Osteocyte (in vitro differentiated cells): ENCODE data around the gene ZNF469. TPM values are rescaled to one million over a fixed set of nuclear protein-coding genes. Genes with fewer than 3 reads are reported as not detected.

Experiments used
- DNase-seq: peaks from one replicate; pipeline ENCODE4 v3.0.0; 2021; ENCODE audit warnings: mixed read lengths; ENCODE audit not compliant: unreplicated experiment; ENCODE audit errors: extremely low spot score
- H3K27ac Mint-ChIP-seq: one replicate; pipeline ENCODE4 v1.8.0; 2021; ENCODE audit warnings: mild to moderate bottlenecking, mixed read lengths; ENCODE audit not compliant: unreplicated experiment
- H3K27me3 Mint-ChIP-seq: one replicate; pipeline ENCODE4 v1.8.0; 2021; ENCODE audit warnings: mixed read lengths; ENCODE audit not compliant: unreplicated experiment
- H3K36me3 Mint-ChIP-seq: one replicate; pipeline ENCODE4 v1.8.0; 2021; ENCODE audit warnings: mixed read lengths; ENCODE audit not compliant: unreplicated experiment
- H3K4me1 Mint-ChIP-seq: one replicate; pipeline ENCODE4 v1.8.0; 2021; ENCODE audit warnings: mixed read lengths; ENCODE audit not compliant: unreplicated experiment
- H3K4me3 Mint-ChIP-seq: one replicate; pipeline ENCODE4 v1.8.0; 2021; ENCODE audit warnings: mild to moderate bottlenecking, moderate library complexity, mixed read lengths; ENCODE audit not compliant: unreplicated experiment
- H3K9me3 Mint-ChIP-seq: one replicate; pipeline ENCODE4 v1.8.0; 2021; ENCODE audit warnings: mixed read lengths; ENCODE audit not compliant: unreplicated experiment
- total RNA-seq: library from RNA; stranded (reverse); gene quantifications from 2 replicates; pipeline ENCODE4 v1.2.1, GENCODE V29; 2021
- TF ChIP-seq, protein P1 (sequence below): fragments of 200-600 bp; sonication (generic); IDR thresholded peaks from 2 replicates; pipeline ENCODE4 v1.5.0; 2021; ENCODE audit warnings: antibody characterized with exemption, mild to moderate bottlenecking, moderate library complexity

Gene ZNF469
- total RNA-seq, 1 donor from 2014 or later: 4.1 TPM

DNA sequence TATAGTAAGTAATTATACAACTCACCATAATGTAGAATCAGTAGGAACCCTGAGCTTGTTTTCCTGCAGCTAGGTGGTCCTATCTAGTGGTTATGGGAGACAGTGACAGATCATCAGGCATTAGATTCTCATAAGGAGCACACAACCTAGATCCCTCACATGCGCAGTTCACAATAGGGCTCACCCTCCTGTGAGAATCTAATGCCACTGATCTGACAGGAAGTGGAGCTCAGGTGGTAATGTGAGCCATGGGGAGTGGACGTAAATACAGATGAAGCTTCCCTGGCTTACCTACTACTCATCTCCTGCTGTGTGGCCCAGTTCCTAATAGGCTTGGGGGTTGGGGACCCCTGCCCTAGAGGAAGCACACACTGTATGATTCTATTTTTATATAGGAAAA lies 21.8 kb upstream of the ZNF469 start:
- H3K36me3 Mint-ChIP-seq: peaks cover 4% of the 10 kb centered on the region
- TF ChIP-seq, protein P1, sequence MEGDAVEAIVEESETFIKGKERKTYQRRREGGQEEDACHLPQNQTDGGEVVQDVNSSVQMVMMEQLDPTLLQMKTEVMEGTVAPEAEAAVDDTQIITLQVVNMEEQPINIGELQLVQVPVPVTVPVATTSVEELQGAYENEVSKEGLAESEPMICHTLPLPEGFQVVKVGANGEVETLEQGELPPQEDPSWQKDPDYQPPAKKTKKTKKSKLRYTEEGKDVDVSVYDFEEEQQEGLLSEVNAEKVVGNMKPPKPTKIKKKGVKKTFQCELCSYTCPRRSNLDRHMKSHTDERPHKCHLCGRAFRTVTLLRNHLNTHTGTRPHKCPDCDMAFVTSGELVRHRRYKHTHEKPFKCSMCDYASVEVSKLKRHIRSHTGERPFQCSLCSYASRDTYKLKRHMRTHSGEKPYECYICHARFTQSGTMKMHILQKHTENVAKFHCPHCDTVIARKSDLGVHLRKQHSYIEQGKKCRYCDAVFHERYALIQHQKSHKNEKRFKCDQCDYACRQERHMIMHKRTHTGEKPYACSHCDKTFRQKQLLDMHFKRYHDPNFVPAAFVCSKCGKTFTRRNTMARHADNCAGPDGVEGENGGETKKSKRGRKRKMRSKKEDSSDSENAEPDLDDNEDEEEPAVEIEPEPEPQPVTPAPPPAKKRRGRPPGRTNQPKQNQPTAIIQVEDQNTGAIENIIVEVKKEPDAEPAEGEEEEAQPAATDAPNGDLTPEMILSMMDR: no peak
- H3K4me3 Mint-ChIP-seq: no peak overlapping the region
- peaks cover 41% of the 10 kb centered on the region for H3K27me3 Mint-ChIP-seq
- DNase-seq: no peak
- no peak overlapping the region for H3K27ac Mint-ChIP-seq
- peaks cover 6% of the 10 kb centered on the region for H3K4me1 Mint-ChIP-seq
- peaks cover 16% of the 10 kb centered on the region for H3K9me3 Mint-ChIP-seq

DNA sequence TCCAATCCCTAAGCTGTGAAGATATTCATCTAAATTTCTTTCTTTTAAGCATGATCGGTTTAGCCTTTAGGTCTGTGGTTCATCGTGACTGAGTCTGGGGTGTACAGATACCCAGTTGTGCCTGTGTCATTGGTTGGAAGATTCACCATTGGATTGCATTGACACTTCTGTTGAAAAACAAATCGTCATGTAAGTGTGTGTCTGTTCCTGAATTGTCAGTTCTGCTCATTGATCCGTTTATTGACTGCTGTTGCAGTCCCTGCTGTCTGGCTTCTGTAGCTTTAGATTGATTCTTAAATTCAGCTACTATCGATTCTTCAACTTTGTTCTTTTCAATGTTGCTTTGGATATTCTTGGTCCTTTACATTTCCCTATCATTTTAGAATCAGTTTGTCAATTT lies 21.0 kb upstream of the ZNF469 start:
- Mint-ChIP-seq H3K27me3 (peaks cover 41% of the 10 kb centered on the region), H3K36me3 (peaks cover 4% of the 10 kb centered on the region), H3K27ac (no peak overlapping the region), H3K9me3 (peaks cover 16% of the 10 kb centered on the region), H3K4me1 (peaks cover 6% of the 10 kb centered on the region), H3K4me3 (no peak overlapping the region)
- TF ChIP-seq, protein P1: no peak
- no peak for DNase-seq

DNA sequence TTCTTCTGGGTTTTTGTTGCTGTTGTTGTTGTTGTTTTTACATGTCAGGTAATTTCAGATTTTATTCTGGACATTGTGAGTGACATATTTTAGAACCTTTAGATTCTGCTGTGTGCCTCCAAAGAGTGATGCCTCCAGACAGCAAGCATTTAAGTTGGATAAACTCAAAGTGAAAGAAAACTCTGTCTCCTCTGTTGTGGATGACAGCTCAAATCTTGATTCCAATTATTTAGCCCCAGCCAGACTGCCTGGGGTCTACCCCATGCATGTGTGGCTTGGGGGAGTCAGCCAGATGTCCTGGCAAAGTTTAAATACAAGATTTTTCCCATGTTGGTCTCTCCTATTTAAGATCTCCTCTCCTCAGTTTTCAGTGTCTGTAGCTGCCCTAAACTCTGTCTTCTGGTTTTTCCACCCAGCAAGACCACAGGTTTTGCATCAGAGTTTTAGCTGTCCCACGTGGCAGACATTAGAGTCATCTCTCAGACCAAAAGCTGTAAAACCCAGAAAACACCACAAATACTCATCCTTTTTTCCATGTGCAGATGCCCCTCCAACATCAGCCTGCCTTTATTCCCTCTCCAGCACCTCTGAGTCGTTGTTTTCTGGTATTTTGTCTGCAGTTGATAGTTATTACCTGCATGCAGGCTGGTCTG lies 19.4 kb upstream of the ZNF469 start:
- peaks cover 4% of the 10 kb centered on the region for H3K36me3 Mint-ChIP-seq
- H3K4me1 Mint-ChIP-seq: peaks cover 2% of the 10 kb centered on the region
- peaks cover 41% of the 10 kb centered on the region for H3K27me3 Mint-ChIP-seq
- TF ChIP-seq, protein P1: no peak
- no peak overlapping the region for H3K27ac Mint-ChIP-seq
- H3K4me3 Mint-ChIP-seq: no peak overlapping the region
- no peak for DNase-seq
- H3K9me3 Mint-ChIP-seq: peaks cover 16% of the 10 kb centered on the region

DNA sequence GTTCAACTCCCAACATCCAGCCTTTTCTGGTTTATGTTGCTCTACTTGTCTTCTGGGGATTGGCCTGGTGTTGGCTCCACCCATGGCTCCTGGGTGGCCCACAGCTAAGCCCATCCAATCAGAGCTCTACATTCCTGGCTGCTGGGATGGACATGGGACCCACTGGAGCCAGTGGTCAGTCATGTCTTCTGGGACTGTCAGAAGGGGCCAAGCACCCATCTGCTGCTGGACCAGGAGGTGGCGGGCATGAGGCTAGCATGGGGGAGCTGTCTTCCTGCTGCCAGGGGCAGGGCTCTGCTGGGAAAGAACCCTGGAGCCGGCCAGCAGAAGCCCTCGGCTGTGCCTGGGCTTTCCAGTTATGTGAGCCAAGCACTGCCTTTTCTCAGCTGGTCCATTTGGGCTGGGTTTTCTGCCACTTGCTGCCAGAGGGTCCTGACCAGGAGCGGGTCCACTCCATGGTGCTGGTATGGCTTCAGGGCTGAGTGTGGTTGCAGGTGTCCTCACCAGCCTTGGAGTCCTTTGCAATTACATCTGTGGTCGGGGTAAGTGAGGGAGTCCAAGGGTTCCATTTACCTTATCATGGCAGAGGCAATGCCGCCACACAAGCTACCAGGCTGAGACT lies 17.4 kb upstream of the ZNF469 start:
- DNase-seq: no peak

More for the DNA sequence above, 17.4 kb upstream of the ZNF469 start:
- TF ChIP-seq, protein P1: no peak
- Mint-ChIP-seq H3K27me3 (peaks cover 34% of the 10 kb centered on the region), H3K4me1 (no peaks in the 10 kb centered on the region), H3K4me3 (no peak overlapping the region), H3K9me3 (peaks cover 16% of the 10 kb centered on the region), H3K27ac (no peak overlapping the region), H3K36me3 (peaks cover 4% of the 10 kb centered on the region)
